GM23338 (cell line): ENCODE data around the gene RFC5. TPM values are rescaled to one million over a fixed set of nuclear protein-coding genes. Genes with fewer than 3 reads are reported as not detected.

ENCODE experiments used
- ATAC-seq: fragments of 200-7000 bp; cut with Tn5 transposase; 3 replicates; pipeline ENCODE4 v1.9.1; 2020
- DNase-seq: peaks from one replicate; pipeline ENCODE4 v3.0.0-alpha.2; 2015; ENCODE audit warnings: low spot score
- H2AFZ ChIP-seq: fragments of 200-600 bp; sonication (generic); 2 replicates; pipeline ENCODE4 v1.8.0; 2016; ENCODE audit warnings: antibody characterized with exemption, mild to moderate bottlenecking, moderate library complexity
- H3F3A ChIP-seq: fragments of 200-600 bp; sonication (generic); replicated peaks from 2 replicates; pipeline ENCODE4 v1.8.0; 2017; ENCODE audit warnings: antibody characterized with exemption, mixed run types, low read depth
- H3K27ac ChIP-seq: fragments of 200-600 bp; sonication (generic); 2 replicates; pipeline ENCODE4 v1.6.1; 2016; ENCODE audit warnings: low read depth
- H3K27me3 ChIP-seq: fragments of 200-600 bp; sonication (generic); 2 replicates; pipeline ENCODE4 v1.8.0; 2016; ENCODE audit warnings: mild to moderate bottlenecking, mixed run types, moderate library complexity; ENCODE audit not compliant: insufficient read depth
- H3K36me3 ChIP-seq: fragments of 200-600 bp; sonication (generic); 2 replicates; pipeline ENCODE4 v1.8.0; 2016; ENCODE audit warnings: mild to moderate bottlenecking; ENCODE audit not compliant: insufficient read depth
- H3K4me1 ChIP-seq: fragments of 200-600 bp; sonication (generic); 2 replicates; pipeline ENCODE4 v1.8.0; 2016; ENCODE audit warnings: mild to moderate bottlenecking, moderate library complexity; ENCODE audit not compliant: insufficient read depth
- H3K4me2 ChIP-seq: fragments of 200-600 bp; sonication (generic); 2 replicates; pipeline ENCODE4 v1.7.1; 2017; ENCODE audit warnings: mixed run types
- H3K4me3 ChIP-seq: fragments of 200-600 bp; sonication (generic); 2 replicates; pipeline ENCODE4 v1.6.1; 2016; ENCODE audit warnings: mixed run types
- H3K79me2 ChIP-seq: fragments of 200-600 bp; sonication (generic); replicated peaks from 2 replicates; pipeline ENCODE4 v1.8.0; 2017; ENCODE audit warnings: mild to moderate bottlenecking; ENCODE audit not compliant: insufficient read depth
- H3K9me2 ChIP-seq: fragments of 200-600 bp; sonication (generic); 2 replicates; pipeline ENCODE4 v1.8.0; 2017; ENCODE audit not compliant: insufficient read depth
- H4K20me1 ChIP-seq: fragments of 200-600 bp; sonication (generic); replicated peaks from 2 replicates; pipeline ENCODE4 v1.8.0; 2017; ENCODE audit warnings: mild to moderate bottlenecking; ENCODE audit not compliant: insufficient read depth
- H3K27ac Mint-ChIP-seq: 2 replicates; pipeline ENCODE4 v1.8.0; 2020; ENCODE audit warnings: inconsistent platforms, mild to moderate bottlenecking, moderate library complexity, mixed read lengths
- H3K27me3 Mint-ChIP-seq: 3 replicates; pipeline ENCODE4 v1.8.0; 2022; ENCODE audit warnings: low read depth, mild to moderate bottlenecking, moderate library complexity, mixed read lengths, inconsistent platforms; ENCODE audit not compliant: insufficient read depth, poor library complexity
- H3K36me3 Mint-ChIP-seq: 3 replicates; pipeline ENCODE4 v1.8.0; 2021; ENCODE audit warnings: low read depth, mild to moderate bottlenecking, inconsistent platforms, moderate library complexity, mixed read lengths
- H3K4me1 Mint-ChIP-seq: 3 replicates; pipeline ENCODE4 v1.8.0; 2020; ENCODE audit warnings: mild to moderate bottlenecking, inconsistent platforms, mixed read lengths
- H3K4me3 Mint-ChIP-seq: 3 replicates; pipeline ENCODE4 v1.8.0; 2021; ENCODE audit warnings: moderate library complexity, mild to moderate bottlenecking, inconsistent platforms, mixed read lengths
- H3K9me3 Mint-ChIP-seq: 3 replicates; pipeline ENCODE4 v1.8.0; 2020; ENCODE audit warnings: moderate library complexity, mild to moderate bottlenecking, inconsistent platforms, mixed read lengths
- CREB1 ChIP-seq: fragments of 250-450 bp; sonication (Bioruptor Pico); IDR thresholded peaks from 2 replicates; pipeline ENCODE4 v1.5.0; 2020; ENCODE audit warnings: low read depth, mild to moderate bottlenecking, moderate library complexity
- CTCF ChIP-seq, 2 experiments: fragments of 200-600 bp in 1 of 2; sonication (generic) in 1 of 2; conservative IDR thresholded peaks; 2 replicates each; pipeline versions ENCODE4 v1.5.1 to v1.6.1; 2016 to 2017; ENCODE audit warnings: antibody characterized with exemption in 2 of 2, low read depth in 2 of 2, mild to moderate bottlenecking in 2 of 2, moderate library complexity in 1 of 2
- EZH2 ChIP-seq: fragments of 200-600 bp; sonication (generic); IDR thresholded peaks from one replicate; pipeline ENCODE4 v1.8.0; 2017; ENCODE audit warnings: antibody characterized with exemption, mild to moderate bottlenecking, low read depth; ENCODE audit not compliant: unreplicated experiment
- POLR2AphosphoS5 ChIP-seq: IDR thresholded peaks from 2 replicates; pipeline ENCODE4 v1.6.1; 2016; ENCODE audit warnings: antibody characterized with exemption, low read depth
- REST ChIP-seq: IDR thresholded peaks from one replicate; pipeline ENCODE4 v1.6.1; 2018; ENCODE audit warnings: antibody characterized with exemption; ENCODE audit not compliant: unreplicated experiment
- ZNF114 ChIP-seq: fragments of 250-450 bp; sonication (Bioruptor Pico); IDR thresholded peaks from 2 replicates; pipeline ENCODE4 v1.5.0; 2020; ENCODE audit warnings: mild to moderate bottlenecking, moderate library complexity
- ZNF331 ChIP-seq: fragments of 250-450 bp; sonication (Bioruptor Pico); IDR thresholded peaks from 2 replicates; pipeline ENCODE4 v1.5.0; 2020; ENCODE audit warnings: low read depth, mild to moderate bottlenecking, moderate library complexity
- polyA plus RNA-seq: library from polyadenylated mRNA; unstranded; fragments of >200 nt; fragmentation: Nextera tagmentation; extraction: Ambion mirVana; gene quantifications from 2 replicates; pipeline ENCODE4 v1.2.1, GENCODE V29; 2016
- total RNA-seq: library from RNA; depleted of rRNA; stranded (reverse); fragments of >200 nt; shearing (Covaris generic); gene quantifications from 2 replicates; pipeline ENCODE4 v1.2.3, GENCODE V29; 2014
- TF ChIP-seq, protein P1 (sequence below): IDR thresholded peaks from 2 replicates; pipeline ENCODE4 v1.6.1; 2016; ENCODE audit warnings: antibody characterized with exemption

Gene RFC5
- total and polyA plus RNA-seq, 2 experiments from 2014 or later, result 35.0 to 53.2 TPM

DNA sequence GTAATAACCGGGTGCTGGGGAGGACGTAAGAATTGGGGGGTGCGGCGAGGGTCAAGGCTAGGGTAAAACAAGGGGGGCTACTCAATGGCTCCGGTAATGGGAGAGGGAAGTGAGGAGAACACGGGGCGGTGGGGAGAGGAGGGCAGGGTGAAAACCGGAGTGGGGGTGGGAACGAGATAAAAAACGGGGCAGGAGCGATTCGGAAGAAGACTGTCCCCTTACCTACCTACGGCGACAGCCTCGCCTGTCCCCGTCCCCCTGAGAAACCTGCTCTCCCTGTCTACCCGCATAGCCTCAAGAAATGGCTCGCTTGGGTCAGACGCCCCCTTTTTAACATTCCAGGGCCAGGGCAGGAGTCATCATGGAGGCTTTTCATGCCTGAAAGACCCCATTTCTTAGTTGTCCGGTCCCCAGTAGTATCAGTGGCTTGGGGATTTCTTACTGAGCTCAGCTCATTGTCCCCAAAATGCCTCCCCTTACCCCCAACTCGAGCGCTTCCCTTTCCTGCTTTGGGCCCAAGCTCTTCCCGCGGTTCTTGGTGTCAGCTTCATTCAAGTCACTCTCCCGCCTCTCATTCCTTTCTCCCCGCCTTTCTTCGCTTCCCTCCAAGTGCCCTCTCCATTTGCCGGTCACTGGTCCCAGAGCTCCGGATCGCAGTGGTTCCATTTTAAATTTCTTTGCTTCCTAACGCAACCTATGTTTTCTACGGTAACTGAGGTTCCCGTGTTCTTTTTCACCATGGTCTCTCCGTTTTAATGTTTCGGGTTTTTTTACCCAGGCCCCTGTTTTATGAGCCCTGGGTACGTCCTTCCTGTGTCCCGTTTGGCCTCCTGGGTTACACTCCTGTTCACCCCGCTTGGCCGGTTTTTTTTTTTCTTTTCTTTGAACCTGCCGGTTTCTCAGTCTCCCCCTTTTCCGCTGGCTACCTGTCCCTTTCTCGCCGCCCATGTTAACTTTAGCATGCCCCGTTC is 45.7 kb downstream of the RFC5 start:
- peaks cover 45% of the 10 kb centered on the region for H3K4me1 Mint-ChIP-seq
- Histone ChIP-seq H3K9me2 (no peaks in the 10 kb centered on the region), H3K4me3 (peak overlapping the region; percentile 71), H3K36me3 (0 out of 2 replicates have a peak, but pooled peaks cover 4% of the 10 kb centered on the region), H4K20me1 (no peaks in the 10 kb centered on the region; the same call in 1 of the 2 replicates), H3K27me3 (no peaks in the 10 kb centered on the region), H2AFZ (no peak overlapping the region), H3K27ac (peak overlapping the region; percentile 96), H3F3A (peaks cover 24% of the 10 kb centered on the region), H3K79me2 (peaks cover 34% of the 10 kb centered on the region), H3K4me2 (peak overlapping the region; percentile 82), H3K4me1 (peaks cover 28% of the 10 kb centered on the region)
- TF ChIP-seq EZH2 (no peak), ZNF331 (CRISPR knock-in tag) (no peak), CTCF (conservative IDR thresholded peaks at IDR 0.05; ENCODE audit: low read depth in 2 of 2) (no peak), ZNF114 (no peak), POLR2AphosphoS5 (peak; percentile 64)
- TF ChIP-seq, protein P1, sequence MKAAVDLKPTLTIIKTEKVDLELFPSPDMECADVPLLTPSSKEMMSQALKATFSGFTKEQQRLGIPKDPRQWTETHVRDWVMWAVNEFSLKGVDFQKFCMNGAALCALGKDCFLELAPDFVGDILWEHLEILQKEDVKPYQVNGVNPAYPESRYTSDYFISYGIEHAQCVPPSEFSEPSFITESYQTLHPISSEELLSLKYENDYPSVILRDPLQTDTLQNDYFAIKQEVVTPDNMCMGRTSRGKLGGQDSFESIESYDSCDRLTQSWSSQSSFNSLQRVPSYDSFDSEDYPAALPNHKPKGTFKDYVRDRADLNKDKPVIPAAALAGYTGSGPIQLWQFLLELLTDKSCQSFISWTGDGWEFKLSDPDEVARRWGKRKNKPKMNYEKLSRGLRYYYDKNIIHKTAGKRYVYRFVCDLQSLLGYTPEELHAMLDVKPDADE, result 0 out of 2 replicates have a peak, but pooled peaks have one; percentile 27
- peak overlapping the region; percentile 87 for H3K4me3 Mint-ChIP-seq
- peak; percentile 90 for DNase-seq
- H3K27ac Mint-ChIP-seq, result peak overlapping the region; percentile 98
- H3K27me3 Mint-ChIP-seq, result peaks cover 24% of the 10 kb centered on the region
- H3K36me3 Mint-ChIP-seq, result peaks cover 32% of the 10 kb centered on the region
- H3K9me3 Mint-ChIP-seq, result peaks cover 4% of the 10 kb centered on the region; the same call in 1 of the 3 replicates
- peak; percentile 61 for ATAC-seq

- Mint-ChIP-seq H3K4me3 (peak overlapping the region; percentile 87), H3K4me1 (peaks cover 47% of the 10 kb centered on the region), H3K27ac (peak overlapping the region; percentile 98), H3K36me3 (peaks cover 43% of the 10 kb centered on the region), H3K27me3 (peaks cover 24% of the 10 kb centered on the region), H3K9me3 (peaks cover 4% of the 10 kb centered on the region; the same call in 1 of the 3 replicates)
- DNase-seq (no peak), ATAC-seq (no peak)
- H3K36me3 ChIP-seq, result peaks cover 4% of the 10 kb centered on the region; the same call in 1 of the 2 replicates
- peak overlapping the region; percentile 82 for H3K4me2 ChIP-seq
- peaks cover 22% of the 10 kb centered on the region for H3F3A ChIP-seq
- peak overlapping the region; percentile 22; the same call in 1 of the 2 replicates for H3K27ac ChIP-seq
- H3K27me3 ChIP-seq, result no peaks in the 10 kb centered on the region
- H2AFZ ChIP-seq, result no peak overlapping the region
- peaks cover 18% of the 10 kb centered on the region for H3K79me2 ChIP-seq
- no peaks in the 10 kb centered on the region for H4K20me1 ChIP-seq
- H3K9me2 ChIP-seq, result no peaks in the 10 kb centered on the region
- peaks cover 28% of the 10 kb centered on the region for H3K4me1 ChIP-seq
- peak overlapping the region; percentile 71 for H3K4me3 ChIP-seq
- no peak for TF ChIP-seq EZH2
- TF ChIP-seq CREB1 (CRISPR knock-in tag), result no peak
- no peak for TF ChIP-seq CTCF (conservative IDR thresholded peaks at IDR 0.05; ENCODE audit: low read depth in 2 of 2)
- peak; percentile 16; the same call in 1 of the 2 replicates for TF ChIP-seq POLR2AphosphoS5
- no peak for TF ChIP-seq REST
Observed at GRCh38 chr12:118063576-118064391, 47.3 kb downstream of the RFC5 start.
